Measurements from ENCODE around the gene RAPGEF1. TPM values are rescaled to one million over a fixed set of nuclear protein-coding genes. Genes with fewer than 3 reads are reported as not detected.

Gene RAPGEF1
- total RNA-seq, 1 experiment from 2014 or later: 25.2 TPM

DNA sequence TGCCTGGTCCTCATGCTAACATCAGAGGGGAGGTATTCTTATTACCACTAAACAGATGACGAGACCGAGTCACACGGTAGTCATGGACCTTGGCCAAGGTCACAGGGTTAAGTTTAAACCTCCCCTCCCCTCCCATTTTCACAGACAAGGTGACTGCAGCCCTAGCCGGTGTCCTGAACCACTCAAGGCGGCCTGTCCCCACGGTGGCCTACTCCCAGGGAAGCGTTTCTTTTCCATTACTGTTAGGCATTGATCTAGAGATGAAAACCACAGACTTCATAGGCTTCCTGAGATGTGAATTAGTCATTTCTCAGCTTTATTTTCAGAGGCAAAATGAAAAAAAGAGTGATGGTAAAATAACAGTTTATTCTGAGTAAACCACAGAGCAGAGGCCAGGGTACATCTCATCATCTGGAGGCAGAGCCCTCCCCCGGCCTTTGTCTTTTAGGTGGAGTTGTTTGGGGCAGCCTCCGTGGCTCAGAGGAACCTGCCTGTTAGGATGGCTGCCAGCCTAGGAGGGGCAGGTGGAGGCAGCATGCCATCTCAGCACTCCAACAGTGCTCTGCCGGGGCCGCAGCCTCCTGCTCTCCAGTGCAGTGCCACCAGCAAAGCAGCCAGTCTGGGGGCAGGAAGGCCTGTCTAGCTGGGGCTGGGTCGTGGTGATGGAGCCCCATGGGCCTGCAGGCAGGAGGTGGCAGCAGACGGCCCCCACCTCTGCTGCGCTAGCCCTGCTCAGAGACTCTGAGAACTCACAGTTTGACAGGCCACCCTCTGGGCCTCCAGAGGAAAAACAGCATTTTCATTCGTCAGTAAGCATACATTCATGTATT, 71.2 kb downstream of the RAPGEF1 start:
- H3K9me3 ChIP-seq (ENCODE audit: low read length): no peaks in the 10 kb centered on the region
- peaks cover 7% of the 10 kb centered on the region; the same call in 1 of the 2 replicates for H3K79me2 ChIP-seq (ENCODE audit: low read length)
- H3K36me3 ChIP-seq (ENCODE audit: low read depth, low read length): no peaks in the 10 kb centered on the region
- DNase-seq (peak; percentile 53), ATAC-seq (peak; percentile 78)
- no TSS peak for BruUV-seq (replicated peaks)
- no peak overlapping the region for H2AFZ ChIP-seq (ENCODE audit: low read length)
- H3K9ac ChIP-seq (ENCODE audit: low read length): no peak overlapping the region
- intact Hi-C loops (cut with micrococcal nuclease): loop anchor here (2.0 kb wide), 1 partner anchor 70 kb away; no protein-coding TSS in a partner anchor
- no peak overlapping the region for H3K4me3 ChIP-seq (ENCODE audit: low read length)
- TF ChIP-seq, protein P1, sequence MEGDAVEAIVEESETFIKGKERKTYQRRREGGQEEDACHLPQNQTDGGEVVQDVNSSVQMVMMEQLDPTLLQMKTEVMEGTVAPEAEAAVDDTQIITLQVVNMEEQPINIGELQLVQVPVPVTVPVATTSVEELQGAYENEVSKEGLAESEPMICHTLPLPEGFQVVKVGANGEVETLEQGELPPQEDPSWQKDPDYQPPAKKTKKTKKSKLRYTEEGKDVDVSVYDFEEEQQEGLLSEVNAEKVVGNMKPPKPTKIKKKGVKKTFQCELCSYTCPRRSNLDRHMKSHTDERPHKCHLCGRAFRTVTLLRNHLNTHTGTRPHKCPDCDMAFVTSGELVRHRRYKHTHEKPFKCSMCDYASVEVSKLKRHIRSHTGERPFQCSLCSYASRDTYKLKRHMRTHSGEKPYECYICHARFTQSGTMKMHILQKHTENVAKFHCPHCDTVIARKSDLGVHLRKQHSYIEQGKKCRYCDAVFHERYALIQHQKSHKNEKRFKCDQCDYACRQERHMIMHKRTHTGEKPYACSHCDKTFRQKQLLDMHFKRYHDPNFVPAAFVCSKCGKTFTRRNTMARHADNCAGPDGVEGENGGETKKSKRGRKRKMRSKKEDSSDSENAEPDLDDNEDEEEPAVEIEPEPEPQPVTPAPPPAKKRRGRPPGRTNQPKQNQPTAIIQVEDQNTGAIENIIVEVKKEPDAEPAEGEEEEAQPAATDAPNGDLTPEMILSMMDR (conservative IDR thresholded peaks at IDR 0.05; ENCODE audit: low read depth, low read length): no peak
- TF ChIP-seq EZH2phosphoT487 (IDR thresholded peaks at IDR 0.05; ENCODE audit: borderline replicate concordance, low read length) (no peak), EZH2 (IDR thresholded peaks at IDR 0.05; ENCODE audit: low read length, unreplicated experiment) (no peak)
- CTCF ChIA-PET: interaction anchor here (1.0 kb wide), 1 partner anchor 10 kb away, joined by 3 read pairs; no protein-coding TSS in a partner anchor
- POLR2A ChIA-PET (ENCODE audit: unreplicated experiment): no interaction called here
- no peaks in the 10 kb centered on the region for H3K27me3 ChIP-seq (ENCODE audit: low read length)
- H3K4me2 ChIP-seq (ENCODE audit: low read length): peak overlapping the region; percentile 15; the same call in 1 of the 2 replicates
- H4K20me1 ChIP-seq (ENCODE audit: low read length): no peaks in the 10 kb centered on the region
- no peaks in the 10 kb centered on the region for H3K9me2 ChIP-seq (replicated peaks; ENCODE audit: low read length)
- H3K4me1 ChIP-seq (ENCODE audit: insufficient read depth, low read length): peaks cover 33% of the 10 kb centered on the region
- peak overlapping the region; percentile 45 for H3K27ac ChIP-seq (ENCODE audit: low read length)
- H3F3A ChIP-seq (ENCODE audit: low read length, unreplicated experiment): no peaks in the 10 kb centered on the region

DNA sequence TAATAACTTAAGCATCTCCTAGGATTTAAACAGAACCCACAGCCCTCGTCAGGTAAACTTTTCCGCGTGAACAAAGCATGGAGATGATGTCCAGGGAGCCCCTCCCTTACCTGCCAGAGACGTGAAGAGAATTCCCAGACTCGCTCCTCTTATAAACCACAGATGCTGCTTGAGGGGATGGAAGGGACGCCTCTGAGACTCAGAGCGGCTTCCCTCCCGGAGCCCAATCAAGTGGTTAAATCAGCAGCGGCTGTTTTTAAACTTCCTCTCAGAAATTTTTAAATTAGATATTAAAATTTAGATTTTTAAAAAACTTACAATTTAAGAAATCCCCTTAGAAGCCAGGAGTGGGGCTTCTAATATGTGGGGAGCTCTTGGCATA, 71.8 kb downstream of the RAPGEF1 start:
- Histone ChIP-seq H3K9me3 (ENCODE audit: low read length) (no peaks in the 10 kb centered on the region), H3K9ac (ENCODE audit: low read length) (no peak overlapping the region), H3K36me3 (ENCODE audit: low read depth, low read length) (no peaks in the 10 kb centered on the region), H3F3A (ENCODE audit: low read length, unreplicated experiment) (no peaks in the 10 kb centered on the region), H3K27ac (ENCODE audit: low read length) (peak overlapping the region; percentile 45; the same call in 1 of the 2 replicates), H3K4me3 (ENCODE audit: low read length) (no peak overlapping the region), H3K4me2 (ENCODE audit: low read length) (no peak overlapping the region), H3K79me2 (ENCODE audit: low read length) (peaks cover 4% of the 10 kb centered on the region; the same call in 1 of the 2 replicates), H3K27me3 (ENCODE audit: low read length) (no peaks in the 10 kb centered on the region), H2AFZ (ENCODE audit: low read length) (no peak overlapping the region), H4K20me1 (ENCODE audit: low read length) (no peaks in the 10 kb centered on the region), H3K4me1 (ENCODE audit: insufficient read depth, low read length) (peaks cover 33% of the 10 kb centered on the region), H3K9me2 (replicated peaks; ENCODE audit: low read length) (no peaks in the 10 kb centered on the region)
- DNase-seq: no peak
- ChIA-PET POLR2A (ENCODE audit: unreplicated experiment) (no interaction called here), CTCF (no interaction called here)
- no peak for ATAC-seq
- intact Hi-C loops (cut with micrococcal nuclease): loop anchor here (2.0 kb wide), 1 partner anchor 71 kb away; no protein-coding TSS in a partner anchor
- BruUV-seq (replicated peaks): no TSS peak
- no peak for TF ChIP-seq EZH2phosphoT487 (IDR thresholded peaks at IDR 0.05; ENCODE audit: borderline replicate concordance, low read length)
- no peak for TF ChIP-seq EZH2 (IDR thresholded peaks at IDR 0.05; ENCODE audit: low read length, unreplicated experiment)
- TF ChIP-seq, protein P1 (conservative IDR thresholded peaks at IDR 0.05; ENCODE audit: low read depth, low read length): no peak

DNA sequence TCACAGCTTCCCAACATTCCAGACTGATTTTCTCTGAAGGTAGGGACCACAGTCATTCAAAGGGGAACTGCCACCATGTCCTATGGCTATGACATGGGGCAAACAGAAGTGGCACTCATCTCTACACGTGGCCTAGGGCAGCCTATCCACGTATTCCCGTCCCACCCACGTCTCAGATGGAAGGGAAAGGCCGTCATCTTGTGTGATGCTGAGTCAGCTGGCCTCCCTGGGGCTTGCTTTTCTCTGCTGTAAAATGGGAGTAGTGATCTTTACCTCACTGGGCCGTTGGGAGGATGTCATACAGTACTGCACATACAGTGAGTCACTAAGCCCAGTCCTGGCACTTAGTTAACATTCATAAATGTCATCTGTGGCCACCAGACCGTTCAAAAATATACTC, 72.3 kb downstream of the RAPGEF1 start:
- no peak overlapping the region for H3K4me2 ChIP-seq (ENCODE audit: low read length)
- H3F3A ChIP-seq (ENCODE audit: low read length, unreplicated experiment): no peaks in the 10 kb centered on the region
- H3K9me3 ChIP-seq (ENCODE audit: low read length): no peaks in the 10 kb centered on the region
- ChIA-PET POLR2A (ENCODE audit: unreplicated experiment) (no interaction called here), CTCF (interaction anchor here (0.6 kb wide), 1 partner anchor 143 kb away, joined by 3 read pairs; no protein-coding TSS in a partner anchor)
- TF ChIP-seq, protein P1 (conservative IDR thresholded peaks at IDR 0.05; ENCODE audit: low read depth, low read length): no peak
- TF ChIP-seq EZH2phosphoT487 (IDR thresholded peaks at IDR 0.05; ENCODE audit: borderline replicate concordance, low read length) (no peak), EZH2 (IDR thresholded peaks at IDR 0.05; ENCODE audit: low read length, unreplicated experiment) (no peak)
- no TSS peak for BruUV-seq (replicated peaks)
- H3K27ac ChIP-seq (ENCODE audit: low read length): no peak overlapping the region
- H3K79me2 ChIP-seq (ENCODE audit: low read length): peaks cover 4% of the 10 kb centered on the region; the same call in 1 of the 2 replicates
- H2AFZ ChIP-seq (ENCODE audit: low read length): no peak overlapping the region
- no peaks in the 10 kb centered on the region for H3K27me3 ChIP-seq (ENCODE audit: low read length)
- no peak for DNase-seq
- no peak overlapping the region for H3K9ac ChIP-seq (ENCODE audit: low read length)
- no peaks in the 10 kb centered on the region for H4K20me1 ChIP-seq (ENCODE audit: low read length)
- no peaks in the 10 kb centered on the region for H3K36me3 ChIP-seq (ENCODE audit: low read depth, low read length)
- intact Hi-C loops (cut with micrococcal nuclease): no loop called here
- no peak for ATAC-seq
- no peak overlapping the region for H3K4me3 ChIP-seq (ENCODE audit: low read length)
- no peaks in the 10 kb centered on the region for H3K9me2 ChIP-seq (replicated peaks; ENCODE audit: low read length)
- peaks cover 33% of the 10 kb centered on the region for H3K4me1 ChIP-seq (ENCODE audit: insufficient read depth, low read length)

All from PC-3 (cell line).